Thymus (tissue), 11 donors: Measurements from ENCODE around the gene ONECUT2. TPM values are rescaled to one million over a fixed set of nuclear protein-coding genes. Genes with fewer than 3 reads are reported as not detected.

Experiments used
- DNase-seq, 9 donors: peaks; one replicate each; pipeline ENCODE4 v3.0.0-alpha.2; 2013; ENCODE audit warnings: low spot score in 9 of 9, low read depth in 6 of 9, missing footprints in 1 of 9
- H3K27ac ChIP-seq, 2 donors: one replicate each; pipeline ENCODE4 v1.5.1; 2013; ENCODE audit warnings: control low read depth in 1 of 2, low read depth in 1 of 2, low read length in 1 of 2, mild to moderate bottlenecking in 1 of 2, moderate library complexity in 1 of 2
- H3K27me3 ChIP-seq, 2 donors: one replicate each; pipeline ENCODE4 v1.5.1; 2013; ENCODE audit warnings: low read length in 1 of 2; ENCODE audit not compliant: control insufficient read depth in 2 of 2, insufficient read depth in 1 of 2
- H3K36me3 ChIP-seq, 2 donors: one replicate each; pipeline ENCODE4 v1.5.1; 2013; ENCODE audit warnings: low read length in 1 of 2, mild to moderate bottlenecking in 1 of 2, moderate library complexity in 1 of 2; ENCODE audit not compliant: control insufficient read depth in 2 of 2, insufficient read depth in 2 of 2
- H3K4me1 ChIP-seq, 2 donors: one replicate each; pipeline ENCODE4 v1.5.1; 2013; ENCODE audit warnings: low read length in 2 of 2; ENCODE audit not compliant: control insufficient read depth in 2 of 2, insufficient read depth in 2 of 2
- H3K4me3 ChIP-seq, 2 donors: one replicate each; pipeline ENCODE4 v1.5.1; 2013; ENCODE audit warnings: low read length in 2 of 2, control low read depth in 1 of 2, mild to moderate bottlenecking in 1 of 2
- H3K9me3 ChIP-seq, 2 donors: one replicate each; pipeline ENCODE4 v1.5.1; 2013; ENCODE audit warnings: low read length in 1 of 2, mild to moderate bottlenecking in 1 of 2; ENCODE audit not compliant: control insufficient read depth in 2 of 2, insufficient read depth in 1 of 2
- WGBS: extraction: QIAGEN DNeasy Blood & Tissue Kit; methylation state at CpG from one replicate; pipeline ENCODE4 v1.1.7; 2013; 5-methylcytosine and 5-hydroxymethylcytosine counted together
- polyA plus RNA-seq: library from polyadenylated mRNA; stranded (reverse); fragments of 200-250 nt; gene quantifications from one replicate; pipeline ENCODE4 v1.2.3, GENCODE V29; 2013
- total RNA-seq: library from RNA; stranded (reverse); fragments of 120-200 nt; gene quantifications from one replicate; pipeline ENCODE4 v1.2.4, GENCODE V29; 2013
- donor health status: healthy.

ONECUT2 gene
- total and polyA plus RNA-seq, 2 donors: under 0.01 to 0.02 TPM

DNA sequence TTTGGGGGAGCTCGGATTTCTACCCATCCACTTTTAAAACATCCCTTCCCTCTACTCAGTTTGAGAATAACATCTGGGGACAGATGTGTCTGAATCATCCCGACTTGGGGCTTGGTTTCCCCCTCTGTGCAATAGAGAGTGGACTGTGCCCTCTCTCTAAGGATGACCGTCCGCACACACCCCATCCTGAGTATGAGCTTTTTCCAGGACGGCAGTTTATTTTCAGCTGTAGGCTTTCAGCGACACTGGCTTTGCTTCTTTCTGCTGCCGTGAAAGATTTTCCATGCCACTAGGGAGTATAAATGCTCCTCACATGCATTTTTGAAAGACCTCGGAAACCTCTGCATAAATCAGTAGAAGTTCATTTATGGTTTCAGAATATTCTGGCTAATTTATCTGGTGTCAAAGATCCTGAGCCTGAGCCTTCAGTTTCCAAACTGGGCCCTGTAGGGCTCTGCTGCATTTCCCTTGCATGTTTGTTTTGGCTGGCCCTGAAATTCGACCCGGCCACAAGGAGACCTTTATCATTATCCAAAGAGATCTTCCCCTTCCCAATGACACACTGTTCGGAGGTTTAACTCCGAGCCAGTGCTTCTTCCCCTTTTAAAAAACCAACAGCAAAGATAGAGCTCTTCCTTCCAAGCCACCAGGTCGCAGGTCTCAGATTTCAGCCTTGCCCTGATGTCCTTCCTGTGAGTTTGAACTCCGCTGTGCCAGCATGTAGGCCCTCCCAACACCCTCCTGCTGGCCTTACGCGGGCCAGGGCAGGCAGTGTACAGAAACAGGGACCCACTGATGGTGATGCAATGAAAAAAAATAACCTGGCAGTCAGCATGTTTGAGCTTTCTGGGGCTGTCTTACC, 98.1 kb downstream of the ONECUT2 start:
- H3K4me3 ChIP-seq: no peak overlapping the region
- peaks cover 0 to 3% of the 10 kb centered on the region in 2 donors for H3K27me3 ChIP-seq
- no peak for DNase-seq
- H3K27ac ChIP-seq: no peak overlapping the region
- WGBS: 80% methylated on average over 16 of the region's 16 CpGs
- no peaks in the 10 kb centered on the region for H3K36me3 ChIP-seq
- no peaks in the 10 kb centered on the region for H3K4me1 ChIP-seq
- H3K9me3 ChIP-seq: no peaks in the 10 kb centered on the region

DNA sequence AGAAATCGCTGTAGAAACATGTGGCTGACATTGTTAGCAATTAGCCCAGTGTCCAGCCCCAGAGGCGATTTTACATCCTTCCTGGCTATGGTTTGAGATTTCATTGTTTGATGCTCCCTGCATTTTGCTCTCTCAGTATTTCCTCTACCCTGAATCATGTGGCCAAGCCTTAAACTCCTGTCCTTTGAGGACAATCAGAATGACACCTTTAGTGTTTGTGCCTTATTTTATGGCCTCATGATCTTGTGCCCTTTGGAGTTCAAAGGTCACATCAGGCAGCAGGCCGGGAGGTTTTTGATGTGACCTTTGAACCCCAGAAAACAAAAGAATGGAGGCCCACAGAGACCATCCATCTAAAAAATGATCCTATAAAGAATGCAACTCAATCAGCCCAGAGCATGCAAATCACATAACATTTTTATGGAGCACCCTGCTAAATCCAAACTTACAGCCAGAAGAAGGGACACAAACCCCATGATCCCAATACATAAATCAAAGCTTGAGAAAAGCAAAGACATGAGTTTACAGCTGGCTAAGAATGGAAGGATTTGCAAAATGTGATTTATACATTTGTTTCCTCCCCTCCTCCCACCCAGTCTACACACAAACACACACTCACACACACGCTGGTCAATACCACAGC, 98.8 kb downstream of the ONECUT2 start:
- 86% methylated on average over 4 of the region's 4 CpGs for WGBS
- Histone ChIP-seq H3K4me1 (no peaks in the 10 kb centered on the region), H3K27me3 (peaks cover 0 to 3% of the 10 kb centered on the region in 2 donors), H3K36me3 (no peaks in the 10 kb centered on the region), H3K4me3 (no peak overlapping the region), H3K9me3 (no peaks in the 10 kb centered on the region), H3K27ac (no peak overlapping the region)
- no peak for DNase-seq

- H3K4me3 ChIP-seq: no peak overlapping the region
- no peak overlapping the region for H3K27ac ChIP-seq
- no peak for DNase-seq
- no peaks in the 10 kb centered on the region for H3K9me3 ChIP-seq
- H3K27me3 ChIP-seq: peaks cover 0 to 3% of the 10 kb centered on the region in 2 donors
- no peaks in the 10 kb centered on the region for H3K4me1 ChIP-seq
- no peaks in the 10 kb centered on the region for H3K36me3 ChIP-seq
These were observed 99.3 kb downstream of the ONECUT2 start for GRCh38 chr18:57534511-57534909.

DNA sequence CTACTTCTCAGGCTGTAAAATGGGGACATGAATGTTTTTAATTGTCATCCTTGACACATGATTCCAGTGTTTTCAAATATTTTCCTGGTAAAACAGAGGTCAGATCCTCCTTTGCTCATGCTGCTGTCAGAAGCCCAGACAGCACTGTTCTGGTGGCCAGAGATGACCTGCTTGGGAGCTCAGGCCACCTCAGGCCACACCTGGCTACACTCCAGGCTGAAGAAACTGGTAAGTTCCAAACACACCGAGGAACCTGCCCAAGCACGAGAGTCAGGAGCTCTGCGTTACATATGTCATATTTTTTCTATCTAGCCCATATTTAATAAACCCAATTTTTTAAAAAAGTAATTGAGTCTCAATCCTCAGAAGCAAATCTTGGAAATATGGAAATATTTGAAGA, 103.4 kb downstream of the ONECUT2 start:
- Histone ChIP-seq H3K27me3 (no peaks in the 10 kb centered on the region), H3K4me3 (no peak overlapping the region), H3K36me3 (no peaks in the 10 kb centered on the region), H3K4me1 (no peaks in the 10 kb centered on the region), H3K9me3 (no peaks in the 10 kb centered on the region), H3K27ac (no peak overlapping the region)
- no peak for DNase-seq
- WGBS: 97% methylated on average over 3 of the region's 3 CpGs

GRCh38 chr18:57539702-57540101, 104.5 kb downstream of the ONECUT2 start:
- Histone ChIP-seq H3K4me3 (no peak overlapping the region), H3K27me3 (no peaks in the 10 kb centered on the region), H3K9me3 (no peaks in the 10 kb centered on the region), H3K4me1 (no peaks in the 10 kb centered on the region), H3K27ac (no peak overlapping the region), H3K36me3 (no peaks in the 10 kb centered on the region)
- DNase-seq: no peak
- WGBS: 94% methylated on average over 4 of the region's 4 CpGs

Other genes with a start within 250 kb of the ONECUT2 start
- 0.09 TPM for gene ST8SIA3, start 82.8 kb upstream of the ONECUT2 start, total RNA-seq
- gene ST8SIA3, start 82.8 kb upstream of the ONECUT2 start, polyA plus RNA-seq: 0.05 TPM
- gene FECH, start 151.3 kb downstream of the ONECUT2 start, total RNA-seq: 33.1 TPM
- 11.1 TPM for gene FECH, start 151.3 kb downstream of the ONECUT2 start, polyA plus RNA-seq
- 117 TPM for gene NARS1, start 186.5 kb downstream of the ONECUT2 start, total RNA-seq
- gene NARS1, start 186.5 kb downstream of the ONECUT2 start, polyA plus RNA-seq: 84.9 TPM